Measurements from ENCODE around the gene TMEM169.

Gene TMEM169

DNA sequence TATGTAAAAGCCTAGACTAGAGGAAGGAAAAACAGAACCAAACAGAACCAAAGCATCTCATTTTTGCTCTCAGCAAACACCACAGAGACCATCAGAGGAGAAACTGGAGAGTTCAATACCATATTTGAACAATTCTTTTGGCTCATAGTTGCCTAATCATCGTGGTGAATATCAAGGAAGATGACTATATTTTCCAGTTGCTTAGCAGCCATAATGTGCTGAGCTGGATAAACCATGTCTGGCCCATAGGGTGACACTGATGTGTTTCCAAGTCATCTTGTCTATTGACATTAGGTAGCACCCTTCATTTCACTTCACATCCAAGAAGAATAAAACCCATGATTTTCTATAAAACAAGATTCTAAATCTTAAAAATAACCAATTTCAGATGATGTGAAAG lies 21.5 kb downstream of the TMEM169 start:
- Histone ChIP-seq H3K4me1 (ENCODE audit: insufficient read depth, low read length, severe bottlenecking) (peaks cover under 1% of the 10 kb centered on the region), H3K9me2 (ENCODE audit: low read depth, low read length) (no peaks in the 10 kb centered on the region), H3K4me2 (ENCODE audit: low read length) (no peak overlapping the region), H3K4me3 (ENCODE audit: low read depth, low read length, poor library complexity, severe bottlenecking) (no peak overlapping the region), H3K27me3 (ENCODE audit: insufficient read depth, low read length) (no peaks in the 10 kb centered on the region; the same call in 1 of the 2 replicates), H3K36me3 (ENCODE audit: insufficient read depth, low read length) (no peaks in the 10 kb centered on the region), H3F3A (ENCODE audit: insufficient read depth, low read length) (no peaks in the 10 kb centered on the region), H3K79me2 (ENCODE audit: insufficient read depth, low read length) (no peaks in the 10 kb centered on the region), H4K20me1 (ENCODE audit: insufficient read depth, low read length) (no peaks in the 10 kb centered on the region), H3K27ac (ENCODE audit: low read depth, low read length, poor library complexity, severe bottlenecking) (no peak overlapping the region), H3K9ac (ENCODE audit: low read length) (no peak overlapping the region), H3K9me3 (ENCODE audit: low read length) (no peaks in the 10 kb centered on the region), H2AFZ (ENCODE audit: low read length) (no peak overlapping the region)
- TF ChIP-seq, protein P1, sequence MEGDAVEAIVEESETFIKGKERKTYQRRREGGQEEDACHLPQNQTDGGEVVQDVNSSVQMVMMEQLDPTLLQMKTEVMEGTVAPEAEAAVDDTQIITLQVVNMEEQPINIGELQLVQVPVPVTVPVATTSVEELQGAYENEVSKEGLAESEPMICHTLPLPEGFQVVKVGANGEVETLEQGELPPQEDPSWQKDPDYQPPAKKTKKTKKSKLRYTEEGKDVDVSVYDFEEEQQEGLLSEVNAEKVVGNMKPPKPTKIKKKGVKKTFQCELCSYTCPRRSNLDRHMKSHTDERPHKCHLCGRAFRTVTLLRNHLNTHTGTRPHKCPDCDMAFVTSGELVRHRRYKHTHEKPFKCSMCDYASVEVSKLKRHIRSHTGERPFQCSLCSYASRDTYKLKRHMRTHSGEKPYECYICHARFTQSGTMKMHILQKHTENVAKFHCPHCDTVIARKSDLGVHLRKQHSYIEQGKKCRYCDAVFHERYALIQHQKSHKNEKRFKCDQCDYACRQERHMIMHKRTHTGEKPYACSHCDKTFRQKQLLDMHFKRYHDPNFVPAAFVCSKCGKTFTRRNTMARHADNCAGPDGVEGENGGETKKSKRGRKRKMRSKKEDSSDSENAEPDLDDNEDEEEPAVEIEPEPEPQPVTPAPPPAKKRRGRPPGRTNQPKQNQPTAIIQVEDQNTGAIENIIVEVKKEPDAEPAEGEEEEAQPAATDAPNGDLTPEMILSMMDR (IDR thresholded peaks at IDR 0.05; ENCODE audit: low read length), result no peak
- no peak for TF ChIP-seq EZH2 (IDR thresholded peaks at IDR 0.05; ENCODE audit: borderline replicate concordance, low read length)

DNA sequence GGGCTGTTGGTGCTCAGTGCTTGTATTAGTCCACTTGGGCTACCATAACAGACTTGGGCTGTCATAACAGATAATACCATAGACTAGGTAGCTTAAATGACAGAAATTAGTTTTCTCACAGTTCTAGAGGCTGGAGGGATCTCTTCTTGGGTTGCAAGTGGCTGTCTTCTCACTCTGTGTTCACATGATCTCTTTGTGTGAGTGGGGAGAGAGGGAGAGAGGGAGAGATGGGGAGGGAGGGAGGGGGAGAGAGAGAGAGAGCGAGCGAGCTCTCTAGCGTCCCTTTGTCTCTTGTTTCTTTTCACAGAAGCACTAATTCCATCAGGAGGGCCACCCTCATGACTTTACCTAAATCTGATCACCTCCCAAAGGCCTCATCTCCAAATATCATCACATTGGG lies 23.0 kb downstream of the TMEM169 start:
- no peak overlapping the region for H3K4me3 ChIP-seq (ENCODE audit: low read depth, low read length, poor library complexity, severe bottlenecking)
- H4K20me1 ChIP-seq (ENCODE audit: insufficient read depth, low read length), result no peaks in the 10 kb centered on the region
- no peak overlapping the region for H2AFZ ChIP-seq (ENCODE audit: low read length)
- H3K79me2 ChIP-seq (ENCODE audit: insufficient read depth, low read length), result peaks cover 5% of the 10 kb centered on the region
- no peak overlapping the region for H3K9ac ChIP-seq (ENCODE audit: low read length)
- H3K27me3 ChIP-seq (ENCODE audit: insufficient read depth, low read length), result no peaks in the 10 kb centered on the region; the same call in 1 of the 2 replicates
- no peaks in the 10 kb centered on the region for H3K9me3 ChIP-seq (ENCODE audit: low read length)
- H3K36me3 ChIP-seq (ENCODE audit: insufficient read depth, low read length), result no peaks in the 10 kb centered on the region
- TF ChIP-seq, protein P1 (IDR thresholded peaks at IDR 0.05; ENCODE audit: low read length), result no peak
- TF ChIP-seq EZH2 (IDR thresholded peaks at IDR 0.05; ENCODE audit: borderline replicate concordance, low read length), result no peak
- H3F3A ChIP-seq (ENCODE audit: insufficient read depth, low read length), result no peaks in the 10 kb centered on the region
- H3K27ac ChIP-seq (ENCODE audit: low read depth, low read length, poor library complexity, severe bottlenecking), result no peak overlapping the region
- no peaks in the 10 kb centered on the region for H3K9me2 ChIP-seq (ENCODE audit: low read depth, low read length)
- H3K4me1 ChIP-seq (ENCODE audit: insufficient read depth, low read length, severe bottlenecking), result peaks cover 5% of the 10 kb centered on the region
- H3K4me2 ChIP-seq (ENCODE audit: low read length), result no peak overlapping the region

DNA sequence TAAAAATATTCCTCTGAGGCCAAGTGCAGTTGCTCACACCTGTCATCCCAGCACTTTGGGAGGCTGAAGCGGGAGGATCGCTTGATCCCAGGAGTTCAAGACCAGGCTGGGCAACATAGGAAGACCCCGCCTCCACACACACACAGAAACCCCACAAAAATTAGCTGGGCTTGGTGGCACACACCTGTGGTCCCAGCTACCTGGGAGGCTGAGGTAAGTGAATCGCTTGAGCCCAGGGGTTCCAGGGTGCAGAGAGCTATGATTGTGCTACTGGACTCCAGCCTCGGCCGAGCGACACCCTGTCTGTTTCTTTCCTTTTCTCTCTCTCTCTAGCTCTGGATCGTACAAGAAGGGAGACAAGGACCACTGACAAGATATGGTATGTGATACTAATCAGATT lies 25.6 kb downstream of the TMEM169 start:
- no peak overlapping the region for H3K4me3 ChIP-seq (ENCODE audit: low read depth, low read length, poor library complexity, severe bottlenecking)
- no peak overlapping the region for H3K4me2 ChIP-seq (ENCODE audit: low read length)
- TF ChIP-seq, protein P1 (IDR thresholded peaks at IDR 0.05; ENCODE audit: low read length), result no peak
- TF ChIP-seq EZH2 (IDR thresholded peaks at IDR 0.05; ENCODE audit: borderline replicate concordance, low read length), result no peak

More for the DNA sequence above, 25.6 kb downstream of the TMEM169 start:
- Histone ChIP-seq H3K79me2 (ENCODE audit: insufficient read depth, low read length) (peaks cover 28% of the 10 kb centered on the region), H3F3A (ENCODE audit: insufficient read depth, low read length) (no peaks in the 10 kb centered on the region), H2AFZ (ENCODE audit: low read length) (no peak overlapping the region), H3K27ac (ENCODE audit: low read depth, low read length, poor library complexity, severe bottlenecking) (no peak overlapping the region), H3K36me3 (ENCODE audit: insufficient read depth, low read length) (peaks cover 21% of the 10 kb centered on the region), H3K9ac (ENCODE audit: low read length) (no peak overlapping the region), H3K27me3 (ENCODE audit: insufficient read depth, low read length) (no peaks in the 10 kb centered on the region), H4K20me1 (ENCODE audit: insufficient read depth, low read length) (no peaks in the 10 kb centered on the region), H3K9me2 (ENCODE audit: low read depth, low read length) (no peaks in the 10 kb centered on the region), H3K4me1 (ENCODE audit: insufficient read depth, low read length, severe bottlenecking) (peaks cover 28% of the 10 kb centered on the region), H3K9me3 (ENCODE audit: low read length) (no peaks in the 10 kb centered on the region)
